BJ (cell line): Measurements from ENCODE around the gene SYNRG. TPM values are rescaled to one million over a fixed set of nuclear protein-coding genes. Genes with fewer than 3 reads are reported as not detected.

ENCODE experiments used
- CTCF ChIA-PET: fragments of 350-600 bp; formaldehyde crosslinking; extraction: SDS; loops from one replicate; lab custom pipeline; 2021; ENCODE audit warnings: antibody characterized with exemption, inconsistent platforms; lab: Yijun Ruan, JAX
- POLR2A ChIA-PET: fragments of 300-600 bp; sonication (Branson Sonifier 250); formaldehyde crosslinking; extraction: SDS; loops from one replicate; lab custom pipeline; 2021; ENCODE audit warnings: antibody characterized with exemption; lab: Charles Lee
- DNase-seq: peaks from one replicate; pipeline ENCODE4 v3.0.0-alpha.2; 2011; ENCODE audit warnings: low read depth
- H3K27me3 ChIP-seq: 2 replicates; pipeline ENCODE4 v1.6.0; 2011; ENCODE audit warnings: low read length; ENCODE audit not compliant: control insufficient read depth, insufficient read depth
- H3K36me3 ChIP-seq: 2 replicates; pipeline ENCODE4 v1.5.1; 2011; ENCODE audit warnings: low read length; ENCODE audit not compliant: control insufficient read depth, insufficient read depth
- H3K4me3 ChIP-seq: 2 replicates; pipeline ENCODE4 v1.5.1; 2011; ENCODE audit warnings: low read depth, mild to moderate bottlenecking, control low read depth, low read length
- polyA plus RNA-seq: library from polyadenylated mRNA; depleted of rRNA; stranded (reverse); fragments of >200 nt; gene quantifications from 2 replicates; pipeline ENCODE4 v1.2.3, GENCODE V29; 2011
- TF ChIP-seq, protein P1 (sequence below): IDR thresholded peaks from 2 replicates; pipeline ENCODE4 v1.5.1; 2011; ENCODE audit warnings: low read depth, mild to moderate bottlenecking, control low read depth, inconsistent platforms, low read length, moderate library complexity; ENCODE audit not compliant: insufficient read depth

The SYNRG gene
- polyA plus RNA-seq, 1 experiment: 10.2 TPM

DNA sequence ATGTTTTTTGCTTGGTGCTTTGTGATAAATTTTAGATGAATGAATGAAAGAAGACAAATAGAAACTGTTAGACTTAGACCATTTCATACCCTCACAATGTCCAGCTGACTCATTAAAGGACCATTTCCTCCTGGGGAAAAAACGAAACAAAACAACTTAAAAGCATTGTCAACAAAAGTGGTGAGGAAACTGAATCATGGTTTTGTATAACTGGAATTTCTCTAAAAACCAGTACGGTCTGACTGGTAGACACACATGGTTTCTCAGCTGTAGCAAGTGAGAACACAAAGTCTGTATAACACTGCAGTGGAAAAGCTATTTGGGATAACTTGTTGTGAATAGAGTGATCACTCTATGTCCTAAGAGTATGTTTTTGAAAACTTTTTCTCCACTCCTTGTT is 39.3 kb upstream of the SYNRG start:
- ChIA-PET CTCF (interaction anchor here (0.5 to 5.9 kb wide), 11 partner anchors 11 to 212 kb away, joined by 3 to 115 read pairs (median 4); no protein-coding TSS in a partner anchor), POLR2A (no interaction called here)
- DNase-seq: peak; percentile 51
- Histone ChIP-seq H3K36me3 (no peaks in the 10 kb centered on the region), H3K27me3 (no peaks in the 10 kb centered on the region), H3K4me3 (no peak overlapping the region)
- TF ChIP-seq, protein P1, sequence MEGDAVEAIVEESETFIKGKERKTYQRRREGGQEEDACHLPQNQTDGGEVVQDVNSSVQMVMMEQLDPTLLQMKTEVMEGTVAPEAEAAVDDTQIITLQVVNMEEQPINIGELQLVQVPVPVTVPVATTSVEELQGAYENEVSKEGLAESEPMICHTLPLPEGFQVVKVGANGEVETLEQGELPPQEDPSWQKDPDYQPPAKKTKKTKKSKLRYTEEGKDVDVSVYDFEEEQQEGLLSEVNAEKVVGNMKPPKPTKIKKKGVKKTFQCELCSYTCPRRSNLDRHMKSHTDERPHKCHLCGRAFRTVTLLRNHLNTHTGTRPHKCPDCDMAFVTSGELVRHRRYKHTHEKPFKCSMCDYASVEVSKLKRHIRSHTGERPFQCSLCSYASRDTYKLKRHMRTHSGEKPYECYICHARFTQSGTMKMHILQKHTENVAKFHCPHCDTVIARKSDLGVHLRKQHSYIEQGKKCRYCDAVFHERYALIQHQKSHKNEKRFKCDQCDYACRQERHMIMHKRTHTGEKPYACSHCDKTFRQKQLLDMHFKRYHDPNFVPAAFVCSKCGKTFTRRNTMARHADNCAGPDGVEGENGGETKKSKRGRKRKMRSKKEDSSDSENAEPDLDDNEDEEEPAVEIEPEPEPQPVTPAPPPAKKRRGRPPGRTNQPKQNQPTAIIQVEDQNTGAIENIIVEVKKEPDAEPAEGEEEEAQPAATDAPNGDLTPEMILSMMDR: no peak

DNA sequence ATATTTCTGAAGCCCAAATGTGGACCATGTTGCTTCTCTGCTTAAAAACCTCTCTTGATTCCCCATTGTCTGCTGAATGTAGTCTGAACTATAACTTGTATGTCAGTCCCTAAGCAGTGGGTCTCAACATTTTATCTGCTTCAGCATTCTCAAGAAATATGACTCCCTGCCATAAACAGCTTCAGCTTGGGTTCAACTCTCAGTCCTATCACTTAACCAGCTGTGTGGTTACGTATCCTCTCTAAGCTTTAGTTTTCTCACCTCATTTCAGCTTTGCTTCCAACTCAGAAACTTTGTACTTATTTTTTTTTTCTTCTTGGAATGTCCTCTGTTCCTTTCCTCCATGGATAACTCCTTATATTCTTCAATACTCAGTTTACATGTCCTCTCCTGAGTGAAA is 38.6 kb upstream of the SYNRG start:
- CTCF ChIA-PET: interaction anchor here (0.6 to 5.9 kb wide), 7 partner anchors 12 to 1900 kb away, joined by 3 to 115 read pairs (median 6); no protein-coding TSS in a partner anchor
- POLR2A ChIA-PET: no interaction called here
- Histone ChIP-seq H3K4me3 (no peak overlapping the region), H3K27me3 (no peaks in the 10 kb centered on the region), H3K36me3 (no peaks in the 10 kb centered on the region)
- TF ChIP-seq, protein P1: no peak
- DNase-seq: no peak

DNA sequence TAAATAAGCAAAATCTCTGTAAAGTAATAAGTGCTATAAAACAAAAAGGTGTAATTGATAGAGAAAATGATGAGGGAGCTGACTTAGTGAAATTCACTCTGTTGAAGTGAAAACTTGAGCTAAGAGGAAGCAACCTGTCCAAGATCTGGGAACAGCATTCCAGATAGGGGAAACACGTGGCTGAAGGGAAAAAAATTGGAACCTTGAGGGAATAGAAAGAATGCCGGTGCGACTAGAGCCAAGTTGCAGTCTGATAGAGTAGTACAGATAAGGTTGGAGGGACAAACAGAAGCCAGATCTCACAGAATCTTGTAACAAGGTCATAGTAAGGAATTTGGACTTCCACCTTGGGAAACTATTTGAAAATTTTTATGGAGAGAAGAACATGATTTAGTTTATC is 34.7 kb upstream of the SYNRG start:
- ChIA-PET CTCF (interaction anchor here (0.8 kb wide), 1 partner anchor 172 kb away, joined by 3 read pairs; no protein-coding TSS in a partner anchor), POLR2A (no interaction called here)
- TF ChIP-seq, protein P1: no peak
- H3K27me3 ChIP-seq: no peaks in the 10 kb centered on the region
- peak overlapping the region; percentile 61 for H3K4me3 ChIP-seq
- DNase-seq: no peak
- H3K36me3 ChIP-seq: no peaks in the 10 kb centered on the region

DNA sequence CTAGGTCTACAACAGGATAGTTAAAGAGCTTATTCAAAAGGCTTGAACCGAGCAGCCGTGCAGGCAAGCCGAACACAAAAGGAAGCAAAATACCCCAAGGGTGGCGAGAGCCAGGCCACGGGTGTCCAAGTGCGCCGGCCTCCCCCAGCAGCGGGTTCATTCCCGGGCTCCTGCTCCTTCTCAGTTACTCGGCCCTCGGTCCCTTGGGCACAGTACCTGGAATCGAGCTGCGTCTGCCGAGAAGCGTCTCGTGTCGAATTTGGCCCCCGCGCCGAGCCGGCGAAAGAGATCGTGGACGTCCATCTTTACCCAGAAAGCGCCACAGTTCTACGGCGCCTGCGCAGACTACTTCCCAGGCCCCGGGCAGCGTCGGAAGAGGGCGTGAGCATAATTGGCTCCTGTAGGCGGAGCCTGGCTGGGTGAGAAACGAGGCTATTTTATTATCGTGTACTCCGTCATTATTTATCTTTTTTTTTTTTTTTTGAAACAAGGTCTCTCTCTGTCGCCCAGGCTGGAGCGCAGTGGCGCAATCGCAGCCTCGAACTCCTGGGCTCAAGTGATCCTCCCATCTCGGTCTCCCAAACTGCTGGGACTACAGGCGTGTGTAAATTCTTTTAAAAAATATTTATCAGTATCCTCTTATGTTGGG is 34.0 kb upstream of the SYNRG start, which contains the start of gene DDX52:
DDX52 (minus strand) TSS at position 329 of the 649 bp plus-strand sequence; CDS start at position 303, 26 bp downstream.
- H3K4me3 ChIP-seq: peak within 1 kb of the TSS; percentile 61
- peak; percentile 65 for DNase-seq
- TF ChIP-seq, protein P1: peak; percentile 18; the same call in 1 of the 2 replicates
- no peaks in the 10 kb centered on the region for H3K36me3 ChIP-seq
- H3K27me3 ChIP-seq: no peaks in the 10 kb centered on the region
- POLR2A ChIA-PET: no interaction called here
- CTCF ChIA-PET: no interaction called here

DNA sequence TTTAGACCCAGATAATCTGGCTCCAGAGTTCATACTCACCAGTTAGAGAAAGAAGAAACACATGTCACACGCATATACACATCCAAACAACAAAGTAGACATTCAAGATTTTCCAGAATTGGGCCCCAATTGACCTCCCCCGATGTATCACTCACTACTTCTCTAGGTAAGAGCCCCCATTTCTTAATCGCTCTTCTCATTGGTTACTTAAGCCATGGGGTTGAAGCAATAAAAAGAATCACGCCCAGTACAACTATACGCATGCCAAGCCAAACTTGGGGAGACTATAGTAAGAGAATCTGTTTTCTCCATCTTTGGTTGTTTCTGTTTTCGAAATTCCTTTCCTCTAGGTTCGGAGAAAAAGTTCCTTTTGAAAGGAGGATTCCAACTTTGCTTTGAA is 33.5 kb upstream of the SYNRG start:
- ChIA-PET POLR2A (no interaction called here), CTCF (no interaction called here)
- Histone ChIP-seq H3K27me3 (no peaks in the 10 kb centered on the region), H3K36me3 (no peaks in the 10 kb centered on the region), H3K4me3 (peak overlapping the region; percentile 61)
- DNase-seq: peak; percentile 9
- TF ChIP-seq, protein P1: no peak
